ENCODE data around the gene ESPN.

ESPN gene

GRCh38 chr1:6481820-6482219 lies 57.2 kb downstream of the ESPN start:
- H3K9ac ChIP-seq (ENCODE audit: low read depth in 1 of 2, low read length in 2 of 2): no peak overlapping the region
- H3K36me3 ChIP-seq (ENCODE audit: control insufficient read depth in 1 of 2, insufficient read depth in 2 of 2, low read length in 2 of 2): no peaks in the 10 kb centered on the region
- no peak overlapping the region for H3K4me3 ChIP-seq (ENCODE audit: low read depth in 1 of 2, low read length in 2 of 2)
- peaks cover 13 to 21% of the 10 kb centered on the region in 2 donors for H3K27me3 ChIP-seq (ENCODE audit: control insufficient read depth in 1 of 2, insufficient read depth in 2 of 2, low read length in 2 of 2)
- H3K9me3 ChIP-seq (ENCODE audit: control insufficient read depth in 1 of 2, low read length in 2 of 2): no peaks in the 10 kb centered on the region
- no peak overlapping the region for H3K27ac ChIP-seq (ENCODE audit: low read depth, low read length)
- peaks cover 8 to 16% of the 10 kb centered on the region in 2 donors for H3K4me1 ChIP-seq (ENCODE audit: control insufficient read depth in 1 of 2, insufficient read depth in 2 of 2, low read length in 2 of 2)

DNA sequence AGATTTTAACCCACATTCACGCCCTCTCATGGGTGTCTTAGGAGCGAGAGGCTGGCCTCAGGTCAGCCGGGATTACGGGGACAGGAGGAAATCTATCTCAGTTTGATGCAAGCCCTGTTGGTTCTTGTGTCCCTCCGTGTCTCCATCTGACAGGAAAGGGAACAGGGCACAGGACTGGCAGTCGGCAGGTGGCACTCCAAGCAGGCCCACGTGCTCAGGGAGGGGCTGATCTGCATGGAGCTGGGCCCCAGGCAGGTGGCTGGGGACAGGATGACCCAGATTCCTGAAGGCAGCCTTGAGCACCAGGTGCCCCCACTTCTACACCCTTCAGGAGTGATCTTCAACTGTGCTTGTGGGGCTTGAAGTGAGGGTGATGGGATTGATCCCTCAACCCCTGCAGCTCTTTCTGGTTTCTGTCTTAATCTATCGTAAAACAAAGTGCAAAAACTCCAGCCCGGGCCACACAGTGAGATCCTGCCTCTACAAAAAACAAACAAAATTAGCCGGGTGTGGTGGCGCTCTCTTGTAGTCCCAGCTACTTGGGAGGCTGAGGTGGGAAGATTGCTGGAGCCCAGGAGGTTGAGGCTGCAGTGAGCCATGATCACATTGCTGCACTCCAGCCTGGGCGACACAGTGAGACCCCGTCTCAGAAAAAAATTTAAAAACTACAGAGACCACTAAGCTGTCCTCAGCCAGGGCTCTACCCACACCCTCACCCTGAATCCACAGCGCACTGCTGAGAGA lies 58.6 kb downstream of the ESPN start:
- Histone ChIP-seq H3K4me3 (ENCODE audit: low read depth in 1 of 2, low read length in 2 of 2) (no peak overlapping the region), H3K9me3 (ENCODE audit: control insufficient read depth in 1 of 2, low read length in 2 of 2) (no peaks in the 10 kb centered on the region), H3K27ac (ENCODE audit: low read depth, low read length) (no peak overlapping the region), H3K36me3 (ENCODE audit: control insufficient read depth in 1 of 2, insufficient read depth in 2 of 2, low read length in 2 of 2) (no peaks in the 10 kb centered on the region), H3K9ac (ENCODE audit: low read depth in 1 of 2, low read length in 2 of 2) (no peak overlapping the region), H3K27me3 (ENCODE audit: control insufficient read depth in 1 of 2, insufficient read depth in 2 of 2, low read length in 2 of 2) (peaks cover 13 to 21% of the 10 kb centered on the region in 2 donors), H3K4me1 (ENCODE audit: control insufficient read depth in 1 of 2, insufficient read depth in 2 of 2, low read length in 2 of 2) (peaks cover 4 to 11% of the 10 kb centered on the region in 2 donors)

DNA sequence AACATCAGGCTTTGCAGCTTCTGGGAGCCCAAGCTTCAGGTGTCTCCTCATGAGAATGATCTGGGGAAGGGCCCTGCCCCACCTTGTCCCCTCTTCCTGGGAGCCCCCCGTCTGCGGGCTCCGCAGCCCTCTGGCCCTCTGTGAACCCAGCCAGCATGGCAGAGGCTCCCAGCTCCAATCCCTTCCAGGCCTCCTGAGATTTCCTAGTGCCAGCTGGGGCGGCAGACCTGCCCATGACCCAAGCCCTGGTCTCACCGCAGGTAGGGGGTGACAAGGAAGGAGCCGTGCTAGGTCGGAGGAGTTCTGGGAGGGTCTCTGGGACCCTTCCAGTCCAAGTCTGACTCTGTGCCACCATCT lies 59.2 kb downstream of the ESPN start:
- H3K27ac ChIP-seq (ENCODE audit: low read depth, low read length): no peak overlapping the region
- peaks cover 4 to 11% of the 10 kb centered on the region in 2 donors for H3K4me1 ChIP-seq (ENCODE audit: control insufficient read depth in 1 of 2, insufficient read depth in 2 of 2, low read length in 2 of 2)
- H3K9me3 ChIP-seq (ENCODE audit: control insufficient read depth in 1 of 2, low read length in 2 of 2): no peaks in the 10 kb centered on the region
- H3K4me3 ChIP-seq (ENCODE audit: low read depth in 1 of 2, low read length in 2 of 2): no peak overlapping the region
- H3K9ac ChIP-seq (ENCODE audit: low read depth in 1 of 2, low read length in 2 of 2): no peak overlapping the region
- peaks cover 13 to 21% of the 10 kb centered on the region in 2 donors for H3K27me3 ChIP-seq (ENCODE audit: control insufficient read depth in 1 of 2, insufficient read depth in 2 of 2, low read length in 2 of 2)
- no peaks in the 10 kb centered on the region for H3K36me3 ChIP-seq (ENCODE audit: control insufficient read depth in 1 of 2, insufficient read depth in 2 of 2, low read length in 2 of 2)

- Histone ChIP-seq H3K4me3 (ENCODE audit: low read depth in 1 of 2, low read length in 2 of 2) (peak overlapping the region in 1 of 2 donors; percentile 5), H3K27me3 (ENCODE audit: control insufficient read depth in 1 of 2, insufficient read depth in 2 of 2, low read length in 2 of 2) (peaks cover 13 to 21% of the 10 kb centered on the region in 2 donors), H3K27ac (ENCODE audit: low read depth, low read length) (no peak overlapping the region), H3K9me3 (ENCODE audit: control insufficient read depth in 1 of 2, low read length in 2 of 2) (no peaks in the 10 kb centered on the region), H3K4me1 (ENCODE audit: control insufficient read depth in 1 of 2, insufficient read depth in 2 of 2, low read length in 2 of 2) (peaks cover 4 to 19% of the 10 kb centered on the region in 2 donors), H3K36me3 (ENCODE audit: control insufficient read depth in 1 of 2, insufficient read depth in 2 of 2, low read length in 2 of 2) (no peaks in the 10 kb centered on the region), H3K9ac (ENCODE audit: low read depth in 1 of 2, low read length in 2 of 2) (no peak overlapping the region)
Measured at GRCh38 chr1:6484826-6485167, 60.2 kb downstream of the ESPN start.

GRCh38 chr1:6485168-6486101 lies 60.9 kb downstream of the ESPN start:
- no peak overlapping the region for H3K27ac ChIP-seq (ENCODE audit: low read depth, low read length)
- H3K4me3 ChIP-seq (ENCODE audit: low read depth in 1 of 2, low read length in 2 of 2): peak overlapping the region in 1 of 2 donors; percentile 5
- H3K9me3 ChIP-seq (ENCODE audit: control insufficient read depth in 1 of 2, low read length in 2 of 2): no peaks in the 10 kb centered on the region
- H3K36me3 ChIP-seq (ENCODE audit: control insufficient read depth in 1 of 2, insufficient read depth in 2 of 2, low read length in 2 of 2): no peaks in the 10 kb centered on the region
- peaks cover 4 to 24% of the 10 kb centered on the region in 2 donors for H3K4me1 ChIP-seq (ENCODE audit: control insufficient read depth in 1 of 2, insufficient read depth in 2 of 2, low read length in 2 of 2)
- H3K9ac ChIP-seq (ENCODE audit: low read depth in 1 of 2, low read length in 2 of 2): no peak overlapping the region
- peaks cover 13 to 21% of the 10 kb centered on the region in 2 donors for H3K27me3 ChIP-seq (ENCODE audit: control insufficient read depth in 1 of 2, insufficient read depth in 2 of 2, low read length in 2 of 2)

DNA sequence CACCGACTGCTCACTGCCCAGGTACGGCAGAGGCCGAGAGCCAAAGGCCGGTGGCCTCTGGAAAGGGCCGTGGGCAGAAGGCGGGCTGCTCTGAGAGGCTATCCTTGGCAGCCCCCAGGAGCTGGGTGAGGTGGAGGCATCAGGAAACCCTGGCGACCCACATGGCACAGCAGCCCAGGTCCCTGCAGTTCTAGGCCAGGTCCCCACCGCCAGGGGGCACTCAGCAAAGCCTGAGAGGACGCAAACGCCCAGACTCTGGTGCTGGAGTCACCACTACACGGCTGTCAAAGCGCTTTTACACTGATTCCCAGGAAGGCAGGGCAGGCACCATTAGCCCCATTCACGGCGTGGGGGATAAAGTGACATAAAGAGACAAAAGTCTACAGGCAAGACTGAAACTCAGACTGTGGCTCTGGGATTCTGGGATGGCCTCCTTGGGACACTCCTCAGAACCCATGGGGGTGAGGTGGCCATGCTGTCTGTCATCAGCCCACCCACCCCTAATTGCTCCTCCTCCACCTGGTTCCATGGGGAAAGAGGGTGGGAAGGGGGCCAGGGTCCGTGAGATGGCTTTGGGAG lies 61.9 kb downstream of the ESPN start:
- Histone ChIP-seq H3K9ac (ENCODE audit: low read depth in 1 of 2, low read length in 2 of 2) (no peak overlapping the region), H3K4me3 (ENCODE audit: low read depth in 1 of 2, low read length in 2 of 2) (no peak overlapping the region), H3K27me3 (ENCODE audit: control insufficient read depth in 1 of 2, insufficient read depth in 2 of 2, low read length in 2 of 2) (peaks cover 13 to 21% of the 10 kb centered on the region in 2 donors)

DNA sequence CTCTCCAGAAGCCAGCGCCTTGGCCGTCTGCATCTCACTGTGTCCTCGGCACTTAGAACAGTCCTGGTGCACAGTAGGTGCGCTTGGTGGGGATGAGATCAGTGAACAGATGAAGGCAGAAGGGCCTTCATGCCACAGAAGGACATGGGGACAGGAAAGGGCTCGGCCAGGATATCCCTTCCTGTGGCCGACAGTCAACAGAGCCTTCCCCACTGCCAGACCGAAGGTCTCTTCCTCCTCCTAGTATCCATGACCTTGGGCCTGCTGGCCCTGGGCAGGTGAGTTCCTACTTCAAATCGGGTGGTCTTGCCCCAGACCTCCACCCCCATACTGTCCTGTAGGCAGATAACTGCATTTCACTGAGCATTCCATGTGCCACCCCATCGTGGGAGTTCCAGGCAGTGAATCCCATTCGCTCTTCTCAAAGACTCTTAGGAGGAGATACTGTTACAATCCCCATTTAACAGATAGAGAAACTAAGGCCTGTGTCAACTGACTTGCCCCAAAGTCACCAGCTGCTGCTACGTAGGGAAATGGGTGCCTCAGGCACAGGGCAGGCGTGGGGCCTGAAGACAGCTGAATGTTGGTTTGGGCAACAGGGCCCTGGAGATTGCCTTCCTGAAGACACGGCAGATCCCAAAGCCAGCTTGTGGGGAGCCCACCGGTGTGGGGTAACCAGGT lies 63.4 kb downstream of the ESPN start:
- Histone ChIP-seq H3K27me3 (ENCODE audit: control insufficient read depth in 1 of 2, insufficient read depth in 2 of 2, low read length in 2 of 2) (peaks cover 13 to 21% of the 10 kb centered on the region in 2 donors), H3K4me3 (ENCODE audit: low read depth in 1 of 2, low read length in 2 of 2) (no peak overlapping the region), H3K9me3 (ENCODE audit: control insufficient read depth in 1 of 2, low read length in 2 of 2) (no peaks in the 10 kb centered on the region), H3K4me1 (ENCODE audit: control insufficient read depth in 1 of 2, insufficient read depth in 2 of 2, low read length in 2 of 2) (peaks cover 11 to 31% of the 10 kb centered on the region in 2 donors), H3K9ac (ENCODE audit: low read depth in 1 of 2, low read length in 2 of 2) (no peak overlapping the region), H3K36me3 (ENCODE audit: control insufficient read depth in 1 of 2, insufficient read depth in 2 of 2, low read length in 2 of 2) (no peaks in the 10 kb centered on the region), H3K27ac (ENCODE audit: low read depth, low read length) (no peak overlapping the region)

More for the DNA sequence above, 61.9 kb downstream of the ESPN start:
- H3K36me3 ChIP-seq (ENCODE audit: control insufficient read depth in 1 of 2, insufficient read depth in 2 of 2, low read length in 2 of 2): no peaks in the 10 kb centered on the region
- H3K9me3 ChIP-seq (ENCODE audit: control insufficient read depth in 1 of 2, low read length in 2 of 2): no peaks in the 10 kb centered on the region
- peaks cover 8 to 30% of the 10 kb centered on the region in 2 donors for H3K4me1 ChIP-seq (ENCODE audit: control insufficient read depth in 1 of 2, insufficient read depth in 2 of 2, low read length in 2 of 2)
- H3K27ac ChIP-seq (ENCODE audit: low read depth, low read length): no peak overlapping the region

DNA sequence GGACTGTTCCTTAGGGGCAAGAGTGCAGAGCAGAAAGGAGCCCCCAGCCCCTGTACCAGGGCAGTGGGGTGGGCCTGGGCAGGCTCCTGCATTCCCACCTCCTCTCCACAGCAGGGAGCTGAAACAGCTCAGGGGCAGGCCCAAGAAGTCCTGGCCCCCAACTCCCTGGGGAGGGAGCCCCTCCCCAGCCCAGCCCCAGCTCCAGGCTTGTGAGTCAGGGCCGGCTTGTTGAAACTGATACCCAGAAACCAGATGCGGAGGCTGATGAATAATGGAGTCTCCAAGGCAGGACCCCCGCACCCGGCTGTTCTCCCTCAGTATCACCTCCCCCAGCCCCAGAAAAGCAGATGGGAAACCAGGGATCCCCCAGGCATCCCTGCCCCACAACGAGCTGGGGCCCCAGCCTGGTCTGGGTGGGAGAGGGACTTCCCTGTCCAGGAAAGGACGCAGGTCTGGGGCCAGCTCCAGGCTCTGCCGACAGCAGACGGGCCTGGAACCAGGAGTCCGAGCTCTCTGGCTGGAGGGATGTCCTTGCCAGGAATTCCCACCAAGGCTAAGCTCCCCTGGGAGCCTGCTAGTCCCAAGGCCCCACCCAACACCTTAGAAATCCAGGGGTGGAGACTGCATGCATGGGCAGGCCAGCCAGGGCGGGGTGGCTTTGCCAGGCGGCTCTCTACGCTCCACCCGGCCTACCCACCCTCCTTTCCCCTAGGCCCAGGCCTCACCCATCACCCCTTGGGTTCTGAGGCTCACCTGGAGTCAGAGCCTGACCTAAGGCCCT lies 64.2 kb downstream of the ESPN start:
- H3K9ac ChIP-seq (ENCODE audit: low read depth in 1 of 2, low read length in 2 of 2): no peak overlapping the region
- no peak overlapping the region for H3K27ac ChIP-seq (ENCODE audit: low read depth, low read length)

DNA sequence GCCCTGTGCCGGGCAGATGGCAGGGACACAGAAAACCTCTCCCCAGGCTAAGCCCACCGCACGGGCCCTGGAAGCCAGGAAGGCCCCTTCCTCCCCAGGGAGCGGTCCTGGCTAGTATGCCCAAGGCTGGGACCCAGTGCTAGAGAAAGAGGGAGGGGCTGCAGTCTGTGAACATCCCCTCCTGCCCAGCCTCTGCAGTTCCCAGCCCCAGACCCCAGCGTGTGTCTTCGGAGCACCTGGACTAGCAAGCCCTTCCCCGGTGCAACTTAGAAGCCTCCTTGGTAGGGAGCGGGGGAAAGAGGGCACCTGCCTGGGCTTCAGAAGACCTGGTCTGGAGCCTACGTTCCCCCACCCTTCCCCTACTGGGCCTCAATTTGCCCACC lies 64.8 kb downstream of the ESPN start:
- H3K4me3 ChIP-seq (ENCODE audit: low read depth in 1 of 2, low read length in 2 of 2): no peak overlapping the region
- H3K9ac ChIP-seq (ENCODE audit: low read depth in 1 of 2, low read length in 2 of 2): no peak overlapping the region
- no peak overlapping the region for H3K27ac ChIP-seq (ENCODE audit: low read depth, low read length)

More for the DNA sequence above, 64.2 kb downstream of the ESPN start:
- Histone ChIP-seq H3K4me3 (ENCODE audit: low read depth in 1 of 2, low read length in 2 of 2) (no peak overlapping the region), H3K27me3 (ENCODE audit: control insufficient read depth in 1 of 2, insufficient read depth in 2 of 2, low read length in 2 of 2) (peaks cover 13 to 21% of the 10 kb centered on the region in 2 donors), H3K9me3 (ENCODE audit: control insufficient read depth in 1 of 2, low read length in 2 of 2) (no peaks in the 10 kb centered on the region), H3K4me1 (ENCODE audit: control insufficient read depth in 1 of 2, insufficient read depth in 2 of 2, low read length in 2 of 2) (peaks cover 11 to 28% of the 10 kb centered on the region in 2 donors), H3K36me3 (ENCODE audit: control insufficient read depth in 1 of 2, insufficient read depth in 2 of 2, low read length in 2 of 2) (no peaks in the 10 kb centered on the region)

More for the DNA sequence above, 64.8 kb downstream of the ESPN start:
- Histone ChIP-seq H3K27me3 (ENCODE audit: control insufficient read depth in 1 of 2, insufficient read depth in 2 of 2, low read length in 2 of 2) (peaks cover 13 to 16% of the 10 kb centered on the region in 2 donors), H3K9me3 (ENCODE audit: control insufficient read depth in 1 of 2, low read length in 2 of 2) (no peaks in the 10 kb centered on the region), H3K4me1 (ENCODE audit: control insufficient read depth in 1 of 2, insufficient read depth in 2 of 2, low read length in 2 of 2) (peaks cover 11 to 28% of the 10 kb centered on the region in 2 donors), H3K36me3 (ENCODE audit: control insufficient read depth in 1 of 2, insufficient read depth in 2 of 2, low read length in 2 of 2) (no peaks in the 10 kb centered on the region)
